Left colon (tissue), 2 donors: Measurements from ENCODE around the gene PAFAH1B1. TPM values are rescaled to one million over a fixed set of nuclear protein-coding genes. Genes with fewer than 3 reads are reported as not detected.

Source experiments
- ATAC-seq: fragments of 200-7000 bp; cut with Tn5 transposase; one replicate; pipeline ENCODE4 v1.9.1; 2020; ENCODE audit warnings: mild to moderate bottlenecking, moderate library complexity
- DNase-seq, 2 donors: peaks; one replicate each; pipeline ENCODE4 v3.0.0-alpha.2; 2020
- intact Hi-C, 2 donors: fragments of 100-400 bp; cut with DNase I in 1 of 2; cut with micrococcal nuclease in 1 of 2; formaldehyde crosslinking; loops; one replicate each; pipeline versions ENCODE4 v1.11.2 to v1.14.0; 2022; cut with DNase I, micrococcal nuclease
- microRNA-seq, 2 donors: library from miRNA; unstranded; fragments of <30 nt; microRNA quantifications; one replicate each; pipeline versions ENCODE4 v1.1.0 to v1.2.0, GENCODE V29; 2020
- total RNA-seq, 2 donors: library from RNA; stranded (reverse); fragmentation: NEBNext Ultra II Directional; extraction: Animal tissue kit (Norgen Biotek cat#: 25700); gene quantifications; one replicate each; pipeline ENCODE4 v1.2.1, GENCODE V29; 2021
- donor health status: DM: no; HTN: no; CAD: no.
- donor health status: DM: yes; HTN: yes; CAD: no.

Gene PAFAH1B1
- total RNA-seq, 2 donors from 2014 or later, result 117 to 120 TPM

GRCh38 chr17:2730764-2731353 lies 137.4 kb downstream of the PAFAH1B1 start:
- ATAC-seq (no peak), DNase-seq (no peak)
- intact Hi-C loops, result no loop called here

GRCh38 chr17:2731807-2732206 lies 138.4 kb downstream of the PAFAH1B1 start:
- no peak for ATAC-seq
- DNase-seq, result no peak
- intact Hi-C loops, result no loop called here

- ATAC-seq (no peak), DNase-seq (no peak)
- intact Hi-C loops, result no loop called here
Measured at GRCh38 chr17:2734939-2735338, 141.5 kb downstream of the PAFAH1B1 start.

Small RNA genes lying within 50 kb of the gene (microRNA-seq; reads per million reads assigned to microRNA genes)
- gene MIR6776, result 0 to 0.53 reads per million in 2 donors

Other genes with a start within 250 kb of the PAFAH1B1 start
- 10 to 100 TPM; 22.3 to 25.6 TPM for gene MNT, start 192.6 kb upstream of the PAFAH1B1 start, total RNA-seq
- 10 to 100 TPM; 13.7 to 14.2 TPM for gene METTL16, start 81.8 kb upstream of the PAFAH1B1 start, total RNA-seq
- 100 to 1,000 TPM; 129 to 174 TPM for gene CLUH, start 118.1 kb downstream of the PAFAH1B1 start, total RNA-seq
- 1 to 10 TPM in 1 of 2 donors, under 1 TPM in 1; 0.92 to 1.5 TPM for gene CCDC92B, start 156.0 kb downstream of the PAFAH1B1 start, total RNA-seq
- 10 to 100 TPM; 40.8 to 55.2 TPM for gene RAP1GAP2, start 202.8 kb downstream of the PAFAH1B1 start, total RNA-seq